C4-2B (cell line): ENCODE measurements around the gene GCNT3.
A peak's percentile ranks its signal among the peaks of the same experiment; 100 is the strongest.

Source experiments
- H3K27ac ChIP-seq: fragments of 450-650 bp; 2 replicates; pipeline ENCODE4 v1.5.1; 2017
- CTCF ChIP-seq: fragments of 450-650 bp; conservative IDR thresholded peaks from 2 replicates; pipeline ENCODE4 v1.5.1; 2017; ENCODE audit warnings: mild to moderate bottlenecking
- ZFX ChIP-seq: fragments of 450-650 bp; IDR thresholded peaks from 2 replicates; pipeline ENCODE4 v1.6.1; 2017

Gene GCNT3

GRCh38 chr15:59611276-59612260 lies at the start of gene GCNT3:
Gene GCNT3 (plus strand): TSS chr15:59611783. CDS start chr15:59618239, 6,456 bp downstream.
- TF ChIP-seq ZFX, result no peak
- no peak for TF ChIP-seq CTCF
- H3K27ac ChIP-seq, result no peak within 1 kb of the TSS

GRCh38 chr15:59562448-59563186 lies 49.0 kb upstream of the GCNT3 start:
- no peak overlapping the region for H3K27ac ChIP-seq
- no peak for TF ChIP-seq ZFX
- peak; percentile 52 for TF ChIP-seq CTCF

GRCh38 chr15:59565299-59565698 lies 46.3 kb upstream of the GCNT3 start:
- TF ChIP-seq ZFX (no peak), CTCF (no peak)
- H3K27ac ChIP-seq, result no peak overlapping the region

- TF ChIP-seq CTCF (no peak), ZFX (no peak)
- no peak overlapping the region for H3K27ac ChIP-seq
Observed at GRCh38 chr15:59567324-59567723, 44.3 kb upstream of the GCNT3 start.

- TF ChIP-seq CTCF (no peak), ZFX (no peak)
- no peak overlapping the region for H3K27ac ChIP-seq
Observed at GRCh38 chr15:59569477-59569876, 42.1 kb upstream of the GCNT3 start.

- TF ChIP-seq CTCF, result no peak
- no peak for TF ChIP-seq ZFX
- H3K27ac ChIP-seq, result no peak overlapping the region
Observed at GRCh38 chr15:59570315-59570714, 41.3 kb upstream of the GCNT3 start.

- H3K27ac ChIP-seq, result no peak overlapping the region
- TF ChIP-seq CTCF, result no peak
- TF ChIP-seq ZFX, result no peak
Observed at GRCh38 chr15:59571606-59572005, 40.0 kb upstream of the GCNT3 start.
